Activated naive CD4-positive, alpha-beta T cell treated with anti-CD3 and anti-CD28 coated beads, Interleukin-2, amount 50 U/mL, for 16 hours (primary cell): ENCODE results near the gene KRTAP12-3.
"Not testable (repeated sequence)": the region's sequence is repeated elsewhere in the genome, so short reads cannot be mapped to it uniquely, and the experiment has no call there.

Source experiments
- DNase-seq: peaks from one replicate; pipeline ENCODE4 v3.0.0-alpha.2; 2020

The KRTAP12-3 gene

GRCh38 chr21:44657635-44658540, at the start of gene KRTAP12-3:
Gene KRTAP12-3 (plus strand): TSS chr21:44657932. CDS start chr21:44657980, 48 bp downstream.
- DNase-seq, result no peak

- DNase-seq, result no peak
Measured at GRCh38 chr21:44609193-44609592, 48.5 kb upstream of the KRTAP12-3 start.

GRCh38 chr21:44610157-44610843, 47.4 kb upstream of the KRTAP12-3 start:
- not testable (repeated sequence) for DNase-seq

GRCh38 chr21:44611551-44611950, 46.2 kb upstream of the KRTAP12-3 start:
- DNase-seq, result no peak

GRCh38 chr21:44612029-44612486, 45.7 kb upstream of the KRTAP12-3 start, which contains the start of gene KRTAP10-8:
Gene KRTAP10-8 (plus strand): TSS chr21:44612079. CDS start chr21:44612101, 22 bp downstream.
- DNase-seq, result no peak

- DNase-seq, result no peak
Measured at GRCh38 chr21:44612669-44613229, 45.0 kb upstream of the KRTAP12-3 start.

GRCh38 chr21:44613386-44614155, 44.2 kb upstream of the KRTAP12-3 start:
- DNase-seq, result no peak

GRCh38 chr21:44614161-44614631, 43.5 kb upstream of the KRTAP12-3 start:
- DNase-seq, result no peak

- DNase-seq, result no peak
Measured at GRCh38 chr21:44614961-44615391, 42.8 kb upstream of the KRTAP12-3 start.

GRCh38 chr21:44615466-44615865, 42.3 kb upstream of the KRTAP12-3 start:
- no peak for DNase-seq

- DNase-seq, result no peak
Measured at GRCh38 chr21:44615911-44616590, 41.7 kb upstream of the KRTAP12-3 start.

- DNase-seq, result no peak
Measured at GRCh38 chr21:44616591-44616926, 41.2 kb upstream of the KRTAP12-3 start.

GRCh38 chr21:44617071-44617501, 40.6 kb upstream of the KRTAP12-3 start:
- DNase-seq, result no peak

- DNase-seq, result no peak
Measured at GRCh38 chr21:44618504-44618903, 39.2 kb upstream of the KRTAP12-3 start.

GRCh38 chr21:44618909-44619308, 38.8 kb upstream of the KRTAP12-3 start:
- DNase-seq, result peak; percentile 59

- DNase-seq, result no peak
Measured at GRCh38 chr21:44619886-44620285, 37.8 kb upstream of the KRTAP12-3 start.

GRCh38 chr21:44623575-44623974, 34.2 kb upstream of the KRTAP12-3 start:
- no peak for DNase-seq

- no peak for DNase-seq
Measured at GRCh38 chr21:44625756-44626155, 32.0 kb upstream of the KRTAP12-3 start.

- no peak for DNase-seq
Measured at GRCh38 chr21:44626262-44626661, 31.5 kb upstream of the KRTAP12-3 start.

- no peak for DNase-seq
Measured at GRCh38 chr21:44626673-44627143, 31.0 kb upstream of the KRTAP12-3 start, which contains the start of gene KRTAP10-9. Gene KRTAP10-9 (plus strand): TSS chr21:44627093. CDS start chr21:44627172, 79 bp downstream.

- DNase-seq, result not testable (repeated sequence)
Measured at GRCh38 chr21:44627181-44627822, 30.4 kb upstream of the KRTAP12-3 start.
